Mesendoderm (in vitro differentiated cells): ENCODE results near the gene STIMATE.

Experiments used
- DNase-seq: peaks from one replicate; pipeline ENCODE4 v3.0.0; 2013
- H2AK5ac ChIP-seq: 2 replicates; pipeline ENCODE4 v1.6.1; 2013; ENCODE audit warnings: low read length, inconsistent platforms
- H2BK120ac ChIP-seq: 2 replicates; pipeline ENCODE4 v1.6.1; 2013; ENCODE audit warnings: low read depth, mild to moderate bottlenecking, low read length, moderate library complexity, mixed read lengths
- H2BK15ac ChIP-seq: replicated peaks from 2 replicates; pipeline ENCODE4 v1.6.1; 2013; ENCODE audit warnings: low read depth, mild to moderate bottlenecking, moderate library complexity
- H2BK5ac ChIP-seq: 2 replicates; pipeline ENCODE4 v1.6.1; 2013; ENCODE audit warnings: low read length, inconsistent platforms
- H3K18ac ChIP-seq: 2 replicates; pipeline ENCODE4 v1.6.1; 2013; ENCODE audit warnings: mild to moderate bottlenecking, low read length, mixed read lengths
- H3K23ac ChIP-seq: one replicate; pipeline ENCODE4 v1.6.1; 2013; ENCODE audit warnings: low read length
- H3K27ac ChIP-seq: 2 replicates; pipeline ENCODE4 v1.5.1; 2013; ENCODE audit warnings: low read depth, mild to moderate bottlenecking, inconsistent platforms, low read length, moderate library complexity
- H3K27me3 ChIP-seq: 2 replicates; pipeline ENCODE4 v1.6.1; 2013; ENCODE audit warnings: low read length, control low read depth, mild to moderate bottlenecking, inconsistent platforms; ENCODE audit not compliant: insufficient read depth, poor library complexity
- H3K36me3 ChIP-seq: 2 replicates; pipeline ENCODE4 v1.6.1; 2013; ENCODE audit warnings: low read length, inconsistent platforms; ENCODE audit not compliant: control insufficient read depth, insufficient read depth
- H3K4ac ChIP-seq: one replicate; pipeline ENCODE4 v1.6.1; 2013; ENCODE audit warnings: low read depth, mild to moderate bottlenecking, low read length, moderate library complexity
- H3K4me1 ChIP-seq: 2 replicates; pipeline ENCODE4 v1.6.1; 2013; ENCODE audit warnings: low read depth, low read length, inconsistent platforms; ENCODE audit not compliant: control insufficient read depth
- H3K4me2 ChIP-seq: 2 replicates; pipeline ENCODE4 v1.6.1; 2013; ENCODE audit warnings: low read length
- H3K4me3 ChIP-seq: 2 replicates; pipeline ENCODE4 v1.5.1; 2013; ENCODE audit warnings: mild to moderate bottlenecking, low read length
- H3K56ac ChIP-seq: one replicate; pipeline ENCODE4 v1.6.1; 2013; ENCODE audit warnings: low read length
- H3K79me1 ChIP-seq: 2 replicates; pipeline ENCODE4 v1.6.1; 2013; ENCODE audit warnings: low read length, inconsistent platforms
- H3K79me2 ChIP-seq: 2 replicates; pipeline ENCODE4 v1.6.1; 2013; ENCODE audit warnings: mild to moderate bottlenecking, low read length; ENCODE audit not compliant: control insufficient read depth, insufficient read depth
- H3K9ac ChIP-seq: 2 replicates; pipeline ENCODE4 v1.6.1; 2013; ENCODE audit warnings: low read length, inconsistent platforms
- H4K5ac ChIP-seq: one replicate; pipeline ENCODE4 v1.6.1; 2013; ENCODE audit warnings: low read length
- H4K8ac ChIP-seq: one replicate; pipeline ENCODE4 v1.6.1; 2013; ENCODE audit warnings: low read depth, mild to moderate bottlenecking, control low read depth, low read length, moderate library complexity
- WGBS: extraction: QIAGEN DNeasy Blood & Tissue Kit; methylation state at CpG from one replicate; pipeline ENCODE4 v1.1.7; 2013; ENCODE audit warnings: low lambda C conversion rate, missing lambda C conversion rate; ENCODE audit not compliant: insufficient coverage; ENCODE audit errors: extremely low coverage; 5-methylcytosine and 5-hydroxymethylcytosine counted together

Gene STIMATE

DNA sequence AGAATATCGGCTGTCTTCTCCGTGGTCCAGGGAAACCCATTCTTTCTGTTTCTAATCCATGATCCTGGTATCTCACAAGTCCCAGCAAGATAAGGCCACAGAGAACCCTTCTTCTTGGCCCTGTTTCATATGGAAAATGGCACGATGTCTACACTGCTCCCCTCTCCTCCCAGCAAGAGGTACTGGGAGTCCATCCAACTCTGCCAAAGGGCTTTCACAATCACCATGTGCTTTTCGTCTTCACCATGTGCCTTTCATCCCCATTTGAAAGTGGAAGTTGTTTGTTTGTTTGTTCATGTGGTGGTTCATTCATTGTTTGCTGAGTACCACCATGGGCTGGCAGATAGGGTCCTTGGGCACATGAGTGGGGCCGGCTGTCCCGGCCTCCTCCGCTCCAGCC, 97.3 kb downstream of the STIMATE start:
- no peak overlapping the region for H2BK15ac ChIP-seq
- H3K56ac ChIP-seq, result no peak overlapping the region
- H4K5ac ChIP-seq, result no peak overlapping the region
- no CpG with 5 or more reads among the region's 7 CpGs for whole genome bisulfite sequencing
- no peaks in the 10 kb centered on the region for H3K79me1 ChIP-seq
- no peaks in the 10 kb centered on the region for H3K4me1 ChIP-seq
- no peak overlapping the region for H3K4me2 ChIP-seq
- no peaks in the 10 kb centered on the region for H3K79me2 ChIP-seq
- no peak overlapping the region for H3K9ac ChIP-seq
- H3K4ac ChIP-seq, result no peak overlapping the region
- no peak overlapping the region for H3K18ac ChIP-seq
- H2BK5ac ChIP-seq, result no peak overlapping the region
- no peak overlapping the region for H3K23ac ChIP-seq
- H3K36me3 ChIP-seq, result no peaks in the 10 kb centered on the region
- no peak overlapping the region for H3K27ac ChIP-seq
- H3K4me3 ChIP-seq, result no peak overlapping the region
- no peak overlapping the region for H2BK120ac ChIP-seq
- H4K8ac ChIP-seq, result no peak overlapping the region
- no peak overlapping the region for H2AK5ac ChIP-seq
- no peaks in the 10 kb centered on the region for H3K27me3 ChIP-seq
- DNase-seq, result no peak

DNA sequence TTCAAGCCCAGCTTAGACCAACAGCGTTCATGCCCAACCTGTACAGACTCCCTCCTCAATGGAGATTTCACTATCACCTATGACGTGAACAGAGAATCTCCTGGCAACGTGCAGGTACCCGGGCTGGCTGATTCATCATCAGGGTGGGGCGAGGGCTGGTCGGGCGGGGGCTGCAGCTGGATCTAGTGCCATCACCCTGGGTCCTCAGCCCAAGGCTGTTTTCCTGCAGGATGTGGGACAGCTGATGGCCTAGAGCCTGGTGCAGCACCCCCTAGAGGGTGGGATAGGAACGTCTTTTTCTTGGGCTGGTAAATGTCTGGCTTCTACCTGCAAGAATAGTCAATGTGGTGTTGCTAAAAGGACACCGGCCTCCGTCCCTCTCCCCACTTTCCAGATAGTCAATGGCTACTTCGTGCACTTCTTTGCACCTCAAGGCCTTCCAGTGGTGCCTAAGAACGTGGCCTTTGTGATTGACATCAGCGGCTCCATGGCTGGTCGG, 98.3 kb downstream of the STIMATE start:
- no peaks in the 10 kb centered on the region for H3K4me1 ChIP-seq
- DNase-seq, result peak; percentile 71
- no peak overlapping the region for H4K5ac ChIP-seq
- no peak overlapping the region for H3K18ac ChIP-seq
- H3K56ac ChIP-seq, result no peak overlapping the region
- H2BK120ac ChIP-seq, result no peak overlapping the region
- H3K4ac ChIP-seq, result no peak overlapping the region
- no peak overlapping the region for H3K4me2 ChIP-seq
- no peak overlapping the region for H2AK5ac ChIP-seq
- no peaks in the 10 kb centered on the region for H3K79me2 ChIP-seq
- H3K79me1 ChIP-seq, result no peaks in the 10 kb centered on the region
- no peak overlapping the region for H4K8ac ChIP-seq
- WGBS, result no CpG with 5 or more reads among the region's 14 CpGs
- H3K23ac ChIP-seq, result no peak overlapping the region
- no peaks in the 10 kb centered on the region for H3K27me3 ChIP-seq
- no peak overlapping the region for H3K4me3 ChIP-seq
- no peak overlapping the region for H3K9ac ChIP-seq
- no peak overlapping the region for H2BK5ac ChIP-seq
- no peak overlapping the region for H2BK15ac ChIP-seq
- no peak overlapping the region for H3K27ac ChIP-seq
- no peaks in the 10 kb centered on the region for H3K36me3 ChIP-seq

DNA sequence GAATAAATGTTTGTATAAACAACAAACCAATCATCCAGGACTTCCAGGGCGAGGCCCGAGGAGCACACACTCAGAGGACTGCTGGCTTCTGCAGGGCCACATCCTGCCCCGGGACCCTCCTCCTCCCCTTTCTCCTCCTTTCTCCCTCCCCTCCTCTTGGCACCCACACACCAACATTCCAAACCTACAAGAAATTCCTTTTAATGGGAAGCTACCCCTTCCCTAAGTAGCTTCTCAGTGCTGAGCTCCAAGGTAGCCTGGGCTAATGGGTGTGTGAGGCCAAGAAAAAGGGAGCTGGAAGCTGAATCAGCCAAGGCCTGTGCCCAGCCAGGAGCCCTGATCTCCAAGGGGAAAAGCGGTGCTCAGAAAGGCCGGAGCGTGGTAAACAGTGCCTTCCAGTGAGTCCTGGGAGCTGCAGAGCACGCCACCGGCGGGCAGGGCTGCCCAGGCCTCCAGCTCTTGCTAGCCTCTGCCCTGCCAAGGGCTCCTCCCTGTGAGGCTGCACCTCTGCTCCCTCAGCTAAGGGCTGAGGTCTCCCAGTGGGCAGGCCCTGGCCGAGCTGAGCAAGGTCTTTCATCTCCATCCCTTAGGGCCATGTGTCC, 98.9 kb downstream of the STIMATE start:
- no peak overlapping the region for H3K27ac ChIP-seq
- H2BK15ac ChIP-seq, result no peak overlapping the region
- no peak overlapping the region for H2AK5ac ChIP-seq
- no peak overlapping the region for H2BK5ac ChIP-seq
- no peak overlapping the region for H2BK120ac ChIP-seq
- H3K36me3 ChIP-seq, result no peaks in the 10 kb centered on the region
- no peaks in the 10 kb centered on the region for H3K79me2 ChIP-seq
- H3K4me1 ChIP-seq, result no peaks in the 10 kb centered on the region
- no peaks in the 10 kb centered on the region for H3K79me1 ChIP-seq
- no peaks in the 10 kb centered on the region for H3K27me3 ChIP-seq
- H3K56ac ChIP-seq, result no peak overlapping the region
- H3K4ac ChIP-seq, result no peak overlapping the region
- H4K5ac ChIP-seq, result no peak overlapping the region
- no peak overlapping the region for H3K9ac ChIP-seq
- peak; percentile 17 for DNase-seq
- no CpG with 5 or more reads among the region's 10 CpGs for WGBS
- H3K4me3 ChIP-seq, result no peak overlapping the region
- H3K18ac ChIP-seq, result no peak overlapping the region
- no peak overlapping the region for H3K23ac ChIP-seq
- H4K8ac ChIP-seq, result no peak overlapping the region
- H3K4me2 ChIP-seq, result no peak overlapping the region

DNA sequence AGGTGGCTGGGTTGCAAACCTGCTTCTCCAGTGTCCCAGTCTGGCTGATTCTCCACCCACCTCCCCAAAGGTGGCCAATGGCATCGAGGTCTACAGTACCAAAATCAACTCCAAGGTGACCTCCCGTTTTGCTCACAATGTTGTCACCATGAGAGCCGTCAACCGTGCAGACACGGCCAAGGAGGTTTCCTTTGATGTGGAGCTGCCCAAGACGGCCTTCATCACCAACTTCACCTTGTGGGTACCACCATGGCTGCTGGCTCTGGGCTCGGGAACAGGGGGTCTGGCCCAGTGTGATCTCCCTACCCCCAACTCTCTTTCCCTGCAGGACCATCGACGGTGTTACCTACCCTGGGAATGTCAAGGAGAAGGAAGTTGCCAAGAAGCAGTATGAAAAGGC, 100.9 kb downstream of the STIMATE start:
- WGBS, result no CpG with 5 or more reads among the region's 9 CpGs
- Histone ChIP-seq H2BK15ac (no peak overlapping the region), H2BK5ac (no peak overlapping the region), H4K5ac (no peak overlapping the region), H3K9ac (no peak overlapping the region), H2AK5ac (no peak overlapping the region), H3K4me2 (no peak overlapping the region), H3K56ac (no peak overlapping the region), H3K4me3 (no peak overlapping the region), H3K4ac (no peak overlapping the region), H3K4me1 (no peaks in the 10 kb centered on the region), H3K79me2 (no peaks in the 10 kb centered on the region), H3K18ac (no peak overlapping the region), H3K27ac (no peak overlapping the region), H3K79me1 (no peaks in the 10 kb centered on the region), H3K27me3 (no peaks in the 10 kb centered on the region), H3K36me3 (no peaks in the 10 kb centered on the region), H2BK120ac (no peak overlapping the region), H3K23ac (no peak overlapping the region), H4K8ac (no peak overlapping the region)
- DNase-seq, result no peak

DNA sequence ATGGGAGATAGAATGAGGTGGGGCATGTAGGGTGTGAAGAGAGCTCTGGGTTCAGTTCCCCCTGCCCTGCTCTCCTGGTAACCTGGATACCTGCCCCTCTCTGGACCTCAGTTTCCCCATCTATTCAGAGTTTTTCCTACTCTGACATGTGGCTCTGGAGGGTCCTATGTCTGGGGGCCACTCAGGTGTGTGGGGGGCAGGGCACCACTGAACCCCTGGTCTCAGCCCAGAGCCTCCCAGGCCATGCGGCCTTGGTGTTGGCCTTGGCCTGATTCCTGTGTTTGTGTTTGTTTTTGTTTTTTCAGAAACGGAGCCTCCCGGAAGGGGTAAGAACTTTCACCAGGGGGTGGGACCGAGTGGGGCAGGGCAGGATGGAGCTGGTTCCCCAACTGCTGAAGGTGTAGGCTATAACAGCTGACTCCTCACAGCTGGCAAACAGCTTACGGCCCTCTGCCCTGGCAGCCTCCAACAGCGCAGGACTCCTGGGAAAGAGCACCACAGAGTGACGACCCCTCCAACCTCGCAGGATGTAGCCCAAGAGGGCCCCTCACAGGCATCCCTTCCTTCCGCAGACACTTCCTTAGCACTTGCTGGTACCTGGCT, 101.9 kb downstream of the STIMATE start:
- Histone ChIP-seq H2AK5ac (no peak overlapping the region), H4K5ac (no peak overlapping the region), H3K4me2 (no peak overlapping the region), H4K8ac (no peak overlapping the region), H3K36me3 (no peaks in the 10 kb centered on the region), H3K27ac (no peak overlapping the region), H3K79me1 (no peaks in the 10 kb centered on the region), H3K56ac (no peak overlapping the region), H3K27me3 (no peaks in the 10 kb centered on the region), H3K4ac (no peak overlapping the region), H3K23ac (no peak overlapping the region), H3K18ac (no peak overlapping the region), H2BK5ac (no peak overlapping the region), H3K4me3 (no peak overlapping the region), H3K79me2 (no peaks in the 10 kb centered on the region), H3K4me1 (no peaks in the 10 kb centered on the region), H2BK15ac (no peak overlapping the region), H3K9ac (no peak overlapping the region), H2BK120ac (no peak overlapping the region)
- no peak for DNase-seq
- no CpG with 5 or more reads among the region's 9 CpGs for WGBS
